SK-N-SH (cell line): Measurements from ENCODE around the gene GATA3.

Source experiments
- FOXJ3 ChIP-seq: sonication (generic); formaldehyde crosslinking; IDR thresholded peaks from 2 replicates; pipeline ENCODE4 v1.5.1; 2020; ENCODE audit warnings: mild to moderate bottlenecking, missing genetic modification reagents
- GABPA ChIP-seq: IDR thresholded peaks from 2 replicates; pipeline ENCODE4 v1.4.0; 2012; ENCODE audit warnings: low read depth, mild to moderate bottlenecking
- JUND ChIP-seq: IDR thresholded peaks from 2 replicates; pipeline ENCODE4 v1.4.0; 2012
- NRF1 ChIP-seq: IDR thresholded peaks from 2 replicates; pipeline ENCODE4 v1.6.1; 2012; ENCODE audit warnings: low read depth, mild to moderate bottlenecking, low read length
- RAD21 ChIP-seq: IDR thresholded peaks from 2 replicates; pipeline ENCODE4 v1.6.1; 2012; ENCODE audit warnings: mild to moderate bottlenecking, low read length
- RCOR1 ChIP-seq: fragments of 150-350 bp; IDR thresholded peaks from 2 replicates; pipeline ENCODE4 v1.6.1; 2017; ENCODE audit warnings: antibody characterized with exemption, low read length
- SMC3 ChIP-seq: IDR thresholded peaks from 2 replicates; pipeline ENCODE4 v1.6.1; 2012; ENCODE audit warnings: low read depth, low read length, improper control_type of control experiment
- YY1 ChIP-seq: IDR thresholded peaks from 2 replicates; pipeline ENCODE4 v1.4.0; 2012; ENCODE audit warnings: low read depth, mild to moderate bottlenecking
- TF ChIP-seq, protein P1 (sequence below): fragments of 200-600 bp; sonication (generic); IDR thresholded peaks from 2 replicates; pipeline ENCODE4 v1.6.1; 2017; ENCODE audit warnings: antibody characterized with exemption, mild to moderate bottlenecking, moderate library complexity
- TF ChIP-seq, protein P2 (sequence below): IDR thresholded peaks from 2 replicates; pipeline ENCODE4; 2012
- TF ChIP-seq, protein P3 (sequence below): fragments of 150-350 bp; IDR thresholded peaks from 2 replicates; pipeline ENCODE4 v1.6.1; 2017; ENCODE audit warnings: antibody characterized with exemption, low read length, low read depth, borderline replicate concordance
- TF ChIP-seq, protein P4 (sequence below): IDR thresholded peaks from 2 replicates; pipeline ENCODE4 v1.6.1; 2012; ENCODE audit warnings: mild to moderate bottlenecking, low read depth, low read length, moderate library complexity
- TF ChIP-seq, protein P5 (sequence below): IDR thresholded peaks from 2 replicates; pipeline ENCODE4 v1.4.0; 2012; ENCODE audit warnings: low read depth

DNA sequence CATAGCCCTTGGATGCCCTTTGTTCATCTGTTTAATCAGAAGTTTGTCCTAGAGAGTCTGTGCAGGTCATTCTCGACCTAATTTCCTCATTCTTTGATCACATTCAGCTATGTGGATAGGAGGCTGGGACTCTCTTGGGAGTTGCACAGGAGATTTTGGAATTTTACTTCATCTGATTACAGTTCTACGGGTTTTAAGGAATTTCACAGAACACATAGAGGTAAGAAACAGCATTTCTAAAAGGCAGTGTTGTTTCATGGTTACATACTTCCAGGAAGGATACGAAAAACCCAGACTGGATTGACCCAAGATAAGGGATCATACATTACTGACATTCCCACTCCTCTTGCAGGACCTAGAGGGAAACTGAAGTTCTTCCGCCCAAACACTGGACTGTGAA, 45.9 kb downstream of the GATA3 start:
- TF ChIP-seq NRF1 (no peak), FOXJ3 (no peak), RAD21 (no peak), YY1 (no peak), GABPA (no peak), JUND (no peak), SMC3 (no peak), RCOR1 (no peak)
- TF ChIP-seq, protein P1, sequence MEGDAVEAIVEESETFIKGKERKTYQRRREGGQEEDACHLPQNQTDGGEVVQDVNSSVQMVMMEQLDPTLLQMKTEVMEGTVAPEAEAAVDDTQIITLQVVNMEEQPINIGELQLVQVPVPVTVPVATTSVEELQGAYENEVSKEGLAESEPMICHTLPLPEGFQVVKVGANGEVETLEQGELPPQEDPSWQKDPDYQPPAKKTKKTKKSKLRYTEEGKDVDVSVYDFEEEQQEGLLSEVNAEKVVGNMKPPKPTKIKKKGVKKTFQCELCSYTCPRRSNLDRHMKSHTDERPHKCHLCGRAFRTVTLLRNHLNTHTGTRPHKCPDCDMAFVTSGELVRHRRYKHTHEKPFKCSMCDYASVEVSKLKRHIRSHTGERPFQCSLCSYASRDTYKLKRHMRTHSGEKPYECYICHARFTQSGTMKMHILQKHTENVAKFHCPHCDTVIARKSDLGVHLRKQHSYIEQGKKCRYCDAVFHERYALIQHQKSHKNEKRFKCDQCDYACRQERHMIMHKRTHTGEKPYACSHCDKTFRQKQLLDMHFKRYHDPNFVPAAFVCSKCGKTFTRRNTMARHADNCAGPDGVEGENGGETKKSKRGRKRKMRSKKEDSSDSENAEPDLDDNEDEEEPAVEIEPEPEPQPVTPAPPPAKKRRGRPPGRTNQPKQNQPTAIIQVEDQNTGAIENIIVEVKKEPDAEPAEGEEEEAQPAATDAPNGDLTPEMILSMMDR: no peak
- TF ChIP-seq, protein P2, sequence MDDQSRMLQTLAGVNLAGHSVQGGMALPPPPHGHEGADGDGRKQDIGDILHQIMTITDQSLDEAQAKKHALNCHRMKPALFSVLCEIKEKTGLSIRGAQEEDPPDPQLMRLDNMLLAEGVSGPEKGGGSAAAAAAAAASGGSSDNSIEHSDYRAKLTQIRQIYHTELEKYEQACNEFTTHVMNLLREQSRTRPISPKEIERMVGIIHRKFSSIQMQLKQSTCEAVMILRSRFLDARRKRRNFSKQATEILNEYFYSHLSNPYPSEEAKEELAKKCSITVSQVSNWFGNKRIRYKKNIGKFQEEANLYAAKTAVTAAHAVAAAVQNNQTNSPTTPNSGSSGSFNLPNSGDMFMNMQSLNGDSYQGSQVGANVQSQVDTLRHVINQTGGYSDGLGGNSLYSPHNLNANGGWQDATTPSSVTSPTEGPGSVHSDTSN: no peak
- TF ChIP-seq, protein P3, sequence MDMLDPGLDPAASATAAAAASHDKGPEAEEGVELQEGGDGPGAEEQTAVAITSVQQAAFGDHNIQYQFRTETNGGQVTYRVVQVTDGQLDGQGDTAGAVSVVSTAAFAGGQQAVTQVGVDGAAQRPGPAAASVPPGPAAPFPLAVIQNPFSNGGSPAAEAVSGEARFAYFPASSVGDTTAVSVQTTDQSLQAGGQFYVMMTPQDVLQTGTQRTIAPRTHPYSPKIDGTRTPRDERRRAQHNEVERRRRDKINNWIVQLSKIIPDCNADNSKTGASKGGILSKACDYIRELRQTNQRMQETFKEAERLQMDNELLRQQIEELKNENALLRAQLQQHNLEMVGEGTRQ: no peak
- TF ChIP-seq, protein P4, sequence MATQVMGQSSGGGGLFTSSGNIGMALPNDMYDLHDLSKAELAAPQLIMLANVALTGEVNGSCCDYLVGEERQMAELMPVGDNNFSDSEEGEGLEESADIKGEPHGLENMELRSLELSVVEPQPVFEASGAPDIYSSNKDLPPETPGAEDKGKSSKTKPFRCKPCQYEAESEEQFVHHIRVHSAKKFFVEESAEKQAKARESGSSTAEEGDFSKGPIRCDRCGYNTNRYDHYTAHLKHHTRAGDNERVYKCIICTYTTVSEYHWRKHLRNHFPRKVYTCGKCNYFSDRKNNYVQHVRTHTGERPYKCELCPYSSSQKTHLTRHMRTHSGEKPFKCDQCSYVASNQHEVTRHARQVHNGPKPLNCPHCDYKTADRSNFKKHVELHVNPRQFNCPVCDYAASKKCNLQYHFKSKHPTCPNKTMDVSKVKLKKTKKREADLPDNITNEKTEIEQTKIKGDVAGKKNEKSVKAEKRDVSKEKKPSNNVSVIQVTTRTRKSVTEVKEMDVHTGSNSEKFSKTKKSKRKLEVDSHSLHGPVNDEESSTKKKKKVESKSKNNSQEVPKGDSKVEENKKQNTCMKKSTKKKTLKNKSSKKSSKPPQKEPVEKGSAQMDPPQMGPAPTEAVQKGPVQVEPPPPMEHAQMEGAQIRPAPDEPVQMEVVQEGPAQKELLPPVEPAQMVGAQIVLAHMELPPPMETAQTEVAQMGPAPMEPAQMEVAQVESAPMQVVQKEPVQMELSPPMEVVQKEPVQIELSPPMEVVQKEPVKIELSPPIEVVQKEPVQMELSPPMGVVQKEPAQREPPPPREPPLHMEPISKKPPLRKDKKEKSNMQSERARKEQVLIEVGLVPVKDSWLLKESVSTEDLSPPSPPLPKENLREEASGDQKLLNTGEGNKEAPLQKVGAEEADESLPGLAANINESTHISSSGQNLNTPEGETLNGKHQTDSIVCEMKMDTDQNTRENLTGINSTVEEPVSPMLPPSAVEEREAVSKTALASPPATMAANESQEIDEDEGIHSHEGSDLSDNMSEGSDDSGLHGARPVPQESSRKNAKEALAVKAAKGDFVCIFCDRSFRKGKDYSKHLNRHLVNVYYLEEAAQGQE: no peak
- TF ChIP-seq, protein P5, sequence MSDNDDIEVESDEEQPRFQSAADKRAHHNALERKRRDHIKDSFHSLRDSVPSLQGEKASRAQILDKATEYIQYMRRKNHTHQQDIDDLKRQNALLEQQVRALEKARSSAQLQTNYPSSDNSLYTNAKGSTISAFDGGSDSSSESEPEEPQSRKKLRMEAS: no peak
